ENCODE data around the gene HMCES.
"Not testable (repeated sequence)": the region's sequence is repeated elsewhere in the genome, so short reads cannot be mapped to it uniquely, and the experiment has no call there.

- TF ChIP-seq CTCF (IDR thresholded peaks at IDR 0.05; ENCODE audit: borderline replicate concordance, extremely low read depth, low read length, poor library complexity, severe bottlenecking); EZH2 (IDR thresholded peaks at IDR 0.05; ENCODE audit: borderline replicate concordance, low read depth, low read length, severe bottlenecking): not testable (repeated sequence)
Observed at GRCh38 chr3:129339833-129340232, 61.2 kb downstream of the HMCES start.
